Gastrocnemius medialis (tissue), 4 donors: ENCODE results near the gene B4GALT1.

ENCODE experiments used
- POLR2A ChIP-seq, 2 donors: fragments of 450-650 bp; IDR thresholded peaks; one replicate each; pipeline ENCODE4 v1.6.1; 2017; ENCODE audit warnings: antibody characterized with exemption in 2 of 2, mild to moderate bottlenecking in 2 of 2, moderate library complexity in 2 of 2
- TF ChIP-seq, protein P1 (sequence below), 5 experiments: fragments of 450-650 bp in 3 of 5; fragments of 200-600 bp in 2 of 5; sonication (generic) in 2 of 5; IDR thresholded peaks in 4 of 5; conservative IDR thresholded peaks in 1 of 5; 1 replicate in 4 of 5; 2 replicates in 1 of 5; pipeline ENCODE4 v1.5.1; 2016 to 2019; ENCODE audit warnings: antibody characterized with exemption in 5 of 5, mild to moderate bottlenecking in 3 of 5, moderate library complexity in 3 of 5

DNA sequence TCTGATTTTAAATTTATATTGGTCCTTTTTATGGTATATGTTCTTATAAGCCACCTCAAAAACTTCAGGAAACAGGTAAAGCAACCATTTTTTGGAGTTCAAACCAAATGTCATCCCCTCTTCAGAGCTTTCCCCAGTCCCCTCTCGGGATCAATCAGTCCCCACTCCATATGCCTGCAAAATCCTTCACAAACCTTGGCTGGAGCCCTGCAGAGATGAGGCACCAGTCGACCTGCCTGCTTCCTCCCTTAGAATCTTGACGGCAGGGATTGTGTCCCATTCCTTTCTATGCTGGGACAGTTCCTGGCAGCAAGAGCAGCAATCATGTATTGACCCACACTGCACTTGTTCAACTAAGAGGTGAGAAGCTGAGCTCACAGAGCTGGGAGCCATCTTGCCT lies 22.6 kb downstream of the B4GALT1 start:
- TF ChIP-seq, protein P1, sequence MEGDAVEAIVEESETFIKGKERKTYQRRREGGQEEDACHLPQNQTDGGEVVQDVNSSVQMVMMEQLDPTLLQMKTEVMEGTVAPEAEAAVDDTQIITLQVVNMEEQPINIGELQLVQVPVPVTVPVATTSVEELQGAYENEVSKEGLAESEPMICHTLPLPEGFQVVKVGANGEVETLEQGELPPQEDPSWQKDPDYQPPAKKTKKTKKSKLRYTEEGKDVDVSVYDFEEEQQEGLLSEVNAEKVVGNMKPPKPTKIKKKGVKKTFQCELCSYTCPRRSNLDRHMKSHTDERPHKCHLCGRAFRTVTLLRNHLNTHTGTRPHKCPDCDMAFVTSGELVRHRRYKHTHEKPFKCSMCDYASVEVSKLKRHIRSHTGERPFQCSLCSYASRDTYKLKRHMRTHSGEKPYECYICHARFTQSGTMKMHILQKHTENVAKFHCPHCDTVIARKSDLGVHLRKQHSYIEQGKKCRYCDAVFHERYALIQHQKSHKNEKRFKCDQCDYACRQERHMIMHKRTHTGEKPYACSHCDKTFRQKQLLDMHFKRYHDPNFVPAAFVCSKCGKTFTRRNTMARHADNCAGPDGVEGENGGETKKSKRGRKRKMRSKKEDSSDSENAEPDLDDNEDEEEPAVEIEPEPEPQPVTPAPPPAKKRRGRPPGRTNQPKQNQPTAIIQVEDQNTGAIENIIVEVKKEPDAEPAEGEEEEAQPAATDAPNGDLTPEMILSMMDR (IDR thresholded peaks at IDR 0.05 in 4 of 5, conservative IDR thresholded peaks at IDR 0.05 in 1 of 5): no peak
- TF ChIP-seq POLR2A (IDR thresholded peaks at IDR 0.05): no peak
